IMR-90 (cell line): ENCODE measurements around the gene NEK5. TPM values are rescaled to one million over a fixed set of nuclear protein-coding genes. Genes with fewer than 3 reads are reported as not detected.

ENCODE experiments used
- ATAC-seq: fragments of 200-7000 bp; cut with Tn5 transposase; 2 replicates; pipeline ENCODE4 v1.9.1; 2020; ENCODE audit warnings: low read depth, mild to moderate bottlenecking, moderate library complexity
- BruUV-seq: library from RNA; stranded (reverse); fragments of 400-500 nt; replicated peaks from 2 replicates; lab custom pipeline; 2021; lab: Mats Ljungman, UMichigan
- CTCF ChIA-PET: fragments of 300-600 bp; formaldehyde crosslinking; extraction: SDS; loops from one replicate; lab custom pipeline; 2021; ENCODE audit warnings: antibody characterized with exemption; lab: Yijun Ruan, JAX
- POLR2A ChIA-PET: fragments of 300-600 bp; sonication (Branson Sonifier 250); formaldehyde crosslinking; loops from one replicate; lab custom pipeline; 2022; ENCODE audit warnings: antibody characterized with exemption; ENCODE audit not compliant: unreplicated experiment; lab: Charles Lee
- DNase-seq: peaks from one replicate; pipeline ENCODE4 v3.0.0; 2013
- H2AFZ ChIP-seq: replicated peaks from 2 replicates; pipeline ENCODE3; 2013; ENCODE audit warnings: low read length, mild to moderate bottlenecking; ENCODE audit not compliant: poor library complexity
- H2AK5ac ChIP-seq: 2 replicates; pipeline ENCODE4 v1.6.1; 2013; ENCODE audit warnings: low read depth, low read length, inconsistent platforms
- H2AK9ac ChIP-seq: replicated peaks from 2 replicates; pipeline ENCODE3; 2013; ENCODE audit warnings: mild to moderate bottlenecking, low read depth, low read length, moderate library complexity; ENCODE audit not compliant: poor library complexity
- H2BK120ac ChIP-seq: 2 replicates; pipeline ENCODE4 v1.6.1; 2013; ENCODE audit warnings: low read depth, low read length, inconsistent platforms
- H2BK15ac ChIP-seq: 3 replicates; pipeline ENCODE4 v1.6.1; 2013; ENCODE audit warnings: low read depth, low read length, inconsistent platforms
- H2BK20ac ChIP-seq: 2 replicates; pipeline ENCODE4 v1.6.1; 2013; ENCODE audit warnings: low read depth, mild to moderate bottlenecking, inconsistent platforms, low read length, moderate library complexity
- H2BK5ac ChIP-seq: 2 replicates; pipeline ENCODE4 v1.6.1; 2013; ENCODE audit warnings: mild to moderate bottlenecking, low read depth, low read length, inconsistent platforms; ENCODE audit not compliant: poor library complexity, severe bottlenecking
- H3K14ac ChIP-seq: replicated peaks from 2 replicates; pipeline ENCODE4 v1.6.1; 2013; ENCODE audit warnings: low read depth, low read length, inconsistent platforms
- H3K18ac ChIP-seq: 2 replicates; pipeline ENCODE4 v1.6.1; 2013; ENCODE audit warnings: low read depth, low read length, control low read depth
- H3K23ac ChIP-seq: 2 replicates; pipeline ENCODE4 v1.6.1; 2013; ENCODE audit warnings: low read depth, low read length, inconsistent platforms
- H3K27ac ChIP-seq: 2 replicates; pipeline ENCODE4 v1.5.1; 2013; ENCODE audit warnings: mild to moderate bottlenecking, control low read depth, low read length; ENCODE audit not compliant: insufficient read depth
- H3K27me3 ChIP-seq: 2 replicates; pipeline ENCODE4 v1.6.1; 2013; ENCODE audit warnings: low read length; ENCODE audit not compliant: control insufficient read depth, insufficient read depth
- H3K36me3 ChIP-seq: 2 replicates; pipeline ENCODE4 v1.6.1; 2013; ENCODE audit warnings: low read length, mixed read lengths; ENCODE audit not compliant: control insufficient read depth, insufficient read depth
- H3K4ac ChIP-seq: 2 replicates; pipeline ENCODE4 v1.6.1; 2013; ENCODE audit warnings: low read depth, low read length, inconsistent platforms
- H3K4me1 ChIP-seq: 2 replicates; pipeline ENCODE4 v1.6.1; 2013; ENCODE audit warnings: low read length, mixed read lengths; ENCODE audit not compliant: control insufficient read depth, insufficient read depth
- H3K4me2 ChIP-seq: 2 replicates; pipeline ENCODE4 v1.6.1; 2013; ENCODE audit warnings: low read depth, mild to moderate bottlenecking, control low read depth, low read length, moderate library complexity
- H3K4me3 ChIP-seq: 2 replicates; pipeline ENCODE4 v1.5.1; 2013; ENCODE audit warnings: low read depth, mild to moderate bottlenecking, control low read depth, low read length, moderate library complexity; ENCODE audit not compliant: insufficient read depth
- H3K56ac ChIP-seq: 2 replicates; pipeline ENCODE4 v1.6.1; 2013; ENCODE audit warnings: low read length, inconsistent platforms; ENCODE audit not compliant: insufficient read depth; ENCODE audit errors: extremely low read depth
- H3K79me1 ChIP-seq, 2 experiments: 2 replicates each; pipeline ENCODE4 v1.6.1; 2013; ENCODE audit warnings: low read length in 2 of 2, inconsistent platforms in 1 of 2, low read depth in 1 of 2
- H3K9ac ChIP-seq: 2 replicates; pipeline ENCODE4 v1.6.1; 2013; ENCODE audit warnings: low read depth, low read length, control low read depth
- H3K9me1 ChIP-seq: 2 replicates; pipeline ENCODE4 v1.6.1; 2013; ENCODE audit warnings: low read length, inconsistent platforms; ENCODE audit not compliant: insufficient read depth
- H3K9me3 ChIP-seq: 2 replicates; pipeline ENCODE4 v1.6.1; 2013; ENCODE audit warnings: low read length; ENCODE audit not compliant: control insufficient read depth, insufficient read depth
- H4K20me1 ChIP-seq: 2 replicates; pipeline ENCODE4 v1.6.1; 2013; ENCODE audit warnings: low read length, inconsistent platforms; ENCODE audit not compliant: insufficient read depth
- H4K5ac ChIP-seq: 2 replicates; pipeline ENCODE4 v1.6.1; 2013; ENCODE audit warnings: mild to moderate bottlenecking, low read depth, low read length, control low read depth
- H4K8ac ChIP-seq, 2 experiments: 2 replicates each; pipeline ENCODE4 v1.6.1; 2013; ENCODE audit warnings: low read depth in 2 of 2, low read length in 2 of 2, control low read depth in 1 of 2, inconsistent platforms in 1 of 2
- H4K91ac ChIP-seq: 2 replicates; pipeline ENCODE4 v1.6.1; 2013; ENCODE audit warnings: low read depth, low read length, inconsistent platforms; ENCODE audit not compliant: insufficient read depth
- CTCF ChIP-seq: conservative IDR thresholded peaks from 2 replicates; pipeline ENCODE4 v1.5.1; 2012; ENCODE audit warnings: mild to moderate bottlenecking, low read depth, low read length, improper control_type of control experiment
- ELK1 ChIP-seq: fragments of 150-350 bp; IDR thresholded peaks from 2 replicates; pipeline ENCODE4 v1.6.1; 2016; ENCODE audit warnings: low read depth, mild to moderate bottlenecking, low read length, moderate library complexity, borderline replicate concordance
- FOS ChIP-seq: fragments of 150-350 bp; IDR thresholded peaks from 2 replicates; pipeline ENCODE4 v1.6.1; 2016; ENCODE audit warnings: low read depth, low read length
- RAD21 ChIP-seq: IDR thresholded peaks from 2 replicates; pipeline ENCODE4 v1.6.1; 2012; ENCODE audit warnings: low read length, improper control_type of control experiment
- SMC3 ChIP-seq: fragments of 150-350 bp; IDR thresholded peaks from 2 replicates; pipeline ENCODE4 v1.6.1; 2016; ENCODE audit warnings: low read depth, mild to moderate bottlenecking, antibody characterized with exemption, low read length, moderate library complexity
- WGBS, 2 experiments: methylation state at CpG; one replicate each; pipeline versions ENCODE4 v1.1.5 to v1.1.7; 2013; ENCODE audit warnings: missing lambda C conversion rate in 2 of 2; ENCODE audit not compliant: insufficient read length in 1 of 2; ENCODE audit errors: extremely low coverage in 2 of 2; 5-methylcytosine and 5-hydroxymethylcytosine counted together
- dilution Hi-C: fragments of 300-500 bp; cut with HindIII; formaldehyde crosslinking; loops from one replicate; pipeline ENCODE4 v1.14.3; 2018; ENCODE audit warnings: low sequenced_read_pairs; ENCODE audit not compliant: unreplicated experiment
- in situ Hi-C: fragments of 300-500 bp; cut with MboI; formaldehyde crosslinking; loops from 3 replicates; pipeline ENCODE4 v1.14.3; 2019; ENCODE audit warnings: low sequenced_read_pairs, inconsistent platforms, mixed read lengths
- intact Hi-C: fragments of 100-400 bp; cut with micrococcal nuclease; formaldehyde crosslinking; loops from 2 replicates; pipeline ENCODE4 v1.10.0; 2022
- polyA plus RNA-seq, 3 experiments: library from polyadenylated mRNA; depleted of rRNA; stranded (reverse); fragments of >200 nt; gene quantifications; 2 replicates each; pipeline ENCODE4 v1.2.3, GENCODE V29; 2012; ENCODE audit warnings: low replicate concordance in 1 of 3
- total RNA-seq: library from RNA; depleted of rRNA; stranded (reverse); fragments of >200 nt; gene quantifications from 2 replicates; pipeline ENCODE4 v1.2.3, GENCODE V29; 2012

The NEK5 gene
- total and polyA plus RNA-seq, 2 of the 4 experiments (the other 2 are of a cell fraction): not detected

- peak overlapping the region; percentile 59 for H2AFZ ChIP-seq
- in situ Hi-C loops: loop anchor here (5.0 to 25.0 kb wide), 2 partner anchors 126 to 461 kb away; partner anchors contain the start of genes CKAP2, NEK5 and VPS36
- no peak overlapping the region for H2BK15ac ChIP-seq
- H3K4me3 ChIP-seq: no peak overlapping the region
- no peak overlapping the region for H3K14ac ChIP-seq
- H3K36me3 ChIP-seq: no peaks in the 10 kb centered on the region
- no peak overlapping the region for H4K91ac ChIP-seq
- no peaks in the 10 kb centered on the region for H3K9me3 ChIP-seq
- no peak overlapping the region for H2BK20ac ChIP-seq
- H3K4ac ChIP-seq: no peak overlapping the region
- peak overlapping the region; percentile 32 for H2AK9ac ChIP-seq
- no peak overlapping the region for H3K4me2 ChIP-seq
- H3K27ac ChIP-seq: no peak overlapping the region
- no peak overlapping the region for H2AK5ac ChIP-seq
- ChIA-PET CTCF (interaction anchor here (1.2 kb wide), 1 partner anchor 9 kb away, joined by 4 read pairs; no protein-coding TSS in a partner anchor), POLR2A (no interaction called here)
- no peaks in the 10 kb centered on the region for H3K9me1 ChIP-seq
- BruUV-seq: no TSS peak
- H4K20me1 ChIP-seq: peaks cover 5% of the 10 kb centered on the region; the same call in 1 of the 2 replicates
- H2BK5ac ChIP-seq: no peak overlapping the region
- H3K18ac ChIP-seq: no peak overlapping the region
- no peak overlapping the region for H2BK120ac ChIP-seq
- peak; percentile 49 for DNase-seq
- peak; percentile 52 for TF ChIP-seq RAD21
- no peak for TF ChIP-seq ELK1
- peak; percentile 63 for TF ChIP-seq CTCF
- peak; percentile 46; the same call in 1 of the 2 replicates for TF ChIP-seq SMC3
- no peak for TF ChIP-seq FOS
- peak; percentile 75 for ATAC-seq
- WGBS, 2 experiments: 71 to 100% methylated on average over 1 to 2 of the region's 3 CpGs
- H3K23ac ChIP-seq: no peak overlapping the region
- H3K4me1 ChIP-seq: peaks cover 12% of the 10 kb centered on the region
- no peaks in the 10 kb centered on the region for H3K79me1 ChIP-seq
- H3K9ac ChIP-seq: no peak overlapping the region
- peaks cover 32% of the 10 kb centered on the region for H3K27me3 ChIP-seq
- dilution Hi-C loops: no loop called here
- intact Hi-C loops: loop anchor here (1.0 to 5.0 kb wide), 2 partner anchors 126 to 201 kb away; no protein-coding TSS in a partner anchor
- no peak overlapping the region for H4K5ac ChIP-seq
- no peak overlapping the region for H4K8ac ChIP-seq
- no peak overlapping the region for H3K56ac ChIP-seq
Observed at GRCh38 chr13:52001120-52001731, 127.6 kb downstream of the NEK5 start.
